CD14-positive monocyte (primary cell): ENCODE measurements around the gene LGALS4. TPM values are rescaled to one million over a fixed set of nuclear protein-coding genes. Genes with fewer than 3 reads are reported as not detected.

Experiments
- DNase-seq, 3 donors: peaks; one replicate each; pipeline ENCODE4 v3.0.0-alpha.2; 2011 to 2022
- H2AFZ ChIP-seq: 2 replicates; pipeline ENCODE4 v1.6.0; 2012; ENCODE audit warnings: mild to moderate bottlenecking, low read depth, low read length, inconsistent platforms; ENCODE audit not compliant: insufficient read depth, poor library complexity, severe bottlenecking
- H3K27ac ChIP-seq, 2 donors: 1 replicate in 1 of 2; 2 replicates in 1 of 2; pipeline ENCODE4 v1.5.1; 2012 to 2013; ENCODE audit warnings: low read length in 2 of 2, control low read depth in 1 of 2, inconsistent platforms in 1 of 2, low read depth in 1 of 2, mild to moderate bottlenecking in 1 of 2
- H3K27me3 ChIP-seq, 2 donors: one replicate each; pipeline versions ENCODE4 v1.6.0 to v1.6.1; 2011 to 2013; ENCODE audit warnings: low read length in 2 of 2; ENCODE audit not compliant: control insufficient read depth in 2 of 2, insufficient read depth in 2 of 2
- H3K36me3 ChIP-seq, 2 donors: replicated peaks in 1 of 2; 1 replicate in 1 of 2; 2 replicates in 1 of 2; pipeline versions ENCODE4 v1.5.1 to v1.6.1; 2012 to 2013; ENCODE audit warnings: low read length in 2 of 2, control low read depth in 1 of 2, inconsistent platforms in 1 of 2, mild to moderate bottlenecking in 1 of 2; ENCODE audit not compliant: insufficient read depth in 2 of 2, control insufficient read depth in 1 of 2
- H3K4me1 ChIP-seq, 2 donors: 1 replicate in 1 of 2; 2 replicates in 1 of 2; pipeline versions ENCODE4 v1.5.1 to v1.6.1; 2012 to 2013; ENCODE audit warnings: low read length in 2 of 2, control low read depth in 1 of 2, inconsistent platforms in 1 of 2, mild to moderate bottlenecking in 1 of 2, moderate library complexity in 1 of 2; ENCODE audit not compliant: insufficient read depth in 2 of 2, control insufficient read depth in 1 of 2
- H3K4me2 ChIP-seq: replicated peaks from 2 replicates; pipeline ENCODE3; 2012; ENCODE audit warnings: low read length, moderate library complexity, mild to moderate bottlenecking; ENCODE audit not compliant: poor library complexity, severe bottlenecking; ENCODE audit errors: extremely low read depth
- H3K4me3 ChIP-seq, 3 experiments: fragments of 200-600 bp in 1 of 3; sonication (generic) in 1 of 3; replicated peaks in 1 of 3; 1 replicate in 2 of 3; 2 replicates in 1 of 3; pipeline ENCODE4 v1.5.1; 2011 to 2013; ENCODE audit warnings: low read length in 3 of 3, mild to moderate bottlenecking in 3 of 3, control low read depth in 2 of 3, low read depth in 2 of 3, inconsistent platforms in 1 of 3, moderate library complexity in 1 of 3
- H3K79me2 ChIP-seq: 2 replicates; pipeline ENCODE4 v1.6.0; 2012; ENCODE audit warnings: mild to moderate bottlenecking, control low read depth, inconsistent platforms, low read length, moderate library complexity; ENCODE audit not compliant: insufficient read depth
- H3K9ac ChIP-seq: 2 replicates; pipeline ENCODE4 v1.6.0; 2017; ENCODE audit warnings: low read length, mild to moderate bottlenecking; ENCODE audit not compliant: insufficient read depth, poor library complexity, severe bottlenecking
- H3K9me3 ChIP-seq, 2 donors: replicated peaks in 1 of 2; 1 replicate in 1 of 2; 2 replicates in 1 of 2; pipeline versions ENCODE4 v1.5.1 to v1.6.1; 2012 to 2013; ENCODE audit warnings: low read length in 2 of 2, control low read depth in 1 of 2; ENCODE audit not compliant: control insufficient read depth in 1 of 2, insufficient read depth in 1 of 2
- H4K20me1 ChIP-seq: 2 replicates; pipeline ENCODE4 v1.6.0; 2012; ENCODE audit warnings: mild to moderate bottlenecking, low read length, control low read depth, moderate library complexity; ENCODE audit not compliant: insufficient read depth
- H3K27ac Mint-ChIP-seq, 7 donors: one replicate each; pipeline ENCODE4 v1.8.0; 2020; ENCODE audit warnings: mild to moderate bottlenecking in 7 of 7, mixed read lengths in 7 of 7, moderate library complexity in 6 of 7, inconsistent platforms in 2 of 7
- H3K27me3 Mint-ChIP-seq, 3 donors: one replicate each; pipeline ENCODE4 v1.8.0; 2021 to 2022; ENCODE audit warnings: low read depth in 3 of 3, mild to moderate bottlenecking in 3 of 3, mixed read lengths in 3 of 3, moderate library complexity in 3 of 3, inconsistent platforms in 1 of 3
- H3K36me3 Mint-ChIP-seq, 2 donors: one replicate each; pipeline ENCODE4 v1.8.0; 2020; ENCODE audit warnings: mixed read lengths in 2 of 2, inconsistent platforms in 1 of 2, mild to moderate bottlenecking in 1 of 2
- H3K4me1 Mint-ChIP-seq: one replicate; pipeline ENCODE4 v1.8.0; 2020; ENCODE audit warnings: mild to moderate bottlenecking, mixed read lengths
- H3K4me3 Mint-ChIP-seq, 2 donors: one replicate each; pipeline ENCODE4 v1.8.0; 2020; ENCODE audit warnings: mild to moderate bottlenecking in 2 of 2, mixed read lengths in 2 of 2, moderate library complexity in 1 of 2
- H3K9me3 Mint-ChIP-seq, 7 donors: one replicate each; pipeline ENCODE4 v1.8.0; 2020 to 2022; ENCODE audit warnings: mixed read lengths in 7 of 7, mild to moderate bottlenecking in 6 of 7, moderate library complexity in 6 of 7, inconsistent platforms in 2 of 7
- WGBS: methylation state at CpG from one replicate; pipeline ENCODE4 v1.1.5; 2013; ENCODE audit warnings: missing lambda C conversion rate; ENCODE audit not compliant: insufficient coverage; 5-methylcytosine and 5-hydroxymethylcytosine counted together
- intact Hi-C, 2 donors: fragments of 100-400 bp; cut with micrococcal nuclease; formaldehyde crosslinking; loops; one replicate each; pipeline versions ENCODE4 v1.15.0 to v1.15.1; 2023
- polyA plus RNA-seq, 3 donors: library from polyadenylated mRNA; depleted of rRNA in 1 of 3; unstranded in 2 of 3; stranded (reverse) in 1 of 3; fragments of 300-500 nt in 2 of 3; fragments of >200 nt in 1 of 3; fragmentation: Illumina TruSeq in 2 of 3; gene quantifications; 1 replicate in 2 of 3; 2 replicates in 1 of 3; pipeline ENCODE4 v1.2.3, GENCODE V29; 2012 to 2021
- TF ChIP-seq, protein P1 (sequence below): fragments of 200-600 bp; IDR thresholded peaks from one replicate; pipeline ENCODE4 v1.8.0; 2022; ENCODE audit warnings: antibody characterized with exemption, mild to moderate bottlenecking

Gene LGALS4
- polyA plus RNA-seq, 3 donors: 1.7 TPM; not detected in 2

DNA sequence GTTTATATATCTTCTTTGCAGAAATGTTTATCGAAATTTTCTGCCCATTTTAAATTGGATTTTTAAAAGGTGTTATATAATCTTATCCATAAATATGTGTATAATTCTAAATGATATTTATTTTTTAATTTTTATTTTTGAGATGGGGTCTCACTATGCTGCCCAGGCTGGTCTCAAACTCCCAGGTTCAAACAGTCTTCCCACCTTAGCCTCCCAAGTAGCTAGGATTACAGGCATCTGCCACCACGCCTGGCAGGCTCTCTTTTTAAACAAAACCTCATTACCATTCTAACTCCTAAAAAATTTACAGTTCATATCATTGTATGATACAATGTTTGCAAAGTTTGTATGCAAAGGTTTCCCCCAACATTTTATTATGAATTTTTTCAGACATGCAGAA, 16.6 kb downstream of the LGALS4 start:
- Mint-ChIP-seq H3K9me3 (peaks cover 0 to 10% (median 1%) of the 10 kb centered on the region in 7 donors), H3K27ac (no peak overlapping the region), H3K27me3 (peaks cover 0 to 11% (median 3%) of the 10 kb centered on the region in 3 donors), H3K4me1 (peaks cover 7% of the 10 kb centered on the region), H3K36me3 (no peaks in the 10 kb centered on the region), H3K4me3 (no peak overlapping the region)
- Histone ChIP-seq H3K4me1 (peaks cover 9% of the 10 kb centered on the region in 2 donors), H3K4me2 (no peak overlapping the region), H3K79me2 (no peaks in the 10 kb centered on the region), H3K9me3 (no peaks in the 10 kb centered on the region), H2AFZ (no peak overlapping the region), H3K27me3 (no peaks in the 10 kb centered on the region), H4K20me1 (no peaks in the 10 kb centered on the region), H3K4me3 (no peak overlapping the region), H3K9ac (no peak overlapping the region), H3K36me3 (no peaks in the 10 kb centered on the region), H3K27ac (no peak overlapping the region)
- intact Hi-C loops: no loop called here
- no peak for DNase-seq
- whole genome bisulfite sequencing: no CpG with 5 or more reads among the region's 2 CpGs
- TF ChIP-seq, protein P1, sequence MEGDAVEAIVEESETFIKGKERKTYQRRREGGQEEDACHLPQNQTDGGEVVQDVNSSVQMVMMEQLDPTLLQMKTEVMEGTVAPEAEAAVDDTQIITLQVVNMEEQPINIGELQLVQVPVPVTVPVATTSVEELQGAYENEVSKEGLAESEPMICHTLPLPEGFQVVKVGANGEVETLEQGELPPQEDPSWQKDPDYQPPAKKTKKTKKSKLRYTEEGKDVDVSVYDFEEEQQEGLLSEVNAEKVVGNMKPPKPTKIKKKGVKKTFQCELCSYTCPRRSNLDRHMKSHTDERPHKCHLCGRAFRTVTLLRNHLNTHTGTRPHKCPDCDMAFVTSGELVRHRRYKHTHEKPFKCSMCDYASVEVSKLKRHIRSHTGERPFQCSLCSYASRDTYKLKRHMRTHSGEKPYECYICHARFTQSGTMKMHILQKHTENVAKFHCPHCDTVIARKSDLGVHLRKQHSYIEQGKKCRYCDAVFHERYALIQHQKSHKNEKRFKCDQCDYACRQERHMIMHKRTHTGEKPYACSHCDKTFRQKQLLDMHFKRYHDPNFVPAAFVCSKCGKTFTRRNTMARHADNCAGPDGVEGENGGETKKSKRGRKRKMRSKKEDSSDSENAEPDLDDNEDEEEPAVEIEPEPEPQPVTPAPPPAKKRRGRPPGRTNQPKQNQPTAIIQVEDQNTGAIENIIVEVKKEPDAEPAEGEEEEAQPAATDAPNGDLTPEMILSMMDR: no peak

DNA sequence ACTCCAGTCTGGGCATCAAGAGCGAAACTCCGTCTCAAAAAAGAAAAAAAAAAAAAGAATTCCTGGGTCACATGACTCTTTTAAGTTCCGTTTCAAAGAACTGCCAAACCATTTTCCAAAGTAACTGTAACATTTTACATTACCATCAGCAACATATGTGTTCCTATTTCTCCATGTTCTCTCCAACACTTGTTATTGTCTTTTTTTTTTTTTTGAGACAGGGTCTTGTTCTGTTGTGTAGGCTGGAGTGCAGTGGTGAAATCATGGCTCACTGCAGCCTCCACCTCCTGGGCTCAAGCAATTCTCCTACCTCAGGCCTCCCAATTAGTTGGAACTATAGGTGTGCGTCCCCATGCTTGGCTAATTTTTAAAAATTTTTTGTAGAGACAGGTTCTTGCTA, 17.2 kb downstream of the LGALS4 start:
- intact Hi-C loops: no loop called here
- TF ChIP-seq, protein P1: no peak
- no peaks in the 10 kb centered on the region for H3K9me3 ChIP-seq
- Mint-ChIP-seq H3K36me3 (no peaks in the 10 kb centered on the region), H3K27ac (no peak overlapping the region), H3K4me3 (no peak overlapping the region), H3K27me3 (peaks cover 0 to 11% (median 3%) of the 10 kb centered on the region in 3 donors), H3K9me3 (peaks cover 0 to 10% (median 1%) of the 10 kb centered on the region in 7 donors), H3K4me1 (peaks cover 7% of the 10 kb centered on the region)
- DNase-seq: no peak
- WGBS: 100% methylated on average over 2 of the region's 4 CpGs
- H4K20me1 ChIP-seq: no peaks in the 10 kb centered on the region
- no peaks in the 10 kb centered on the region for H3K36me3 ChIP-seq
- H3K4me3 ChIP-seq: no peak overlapping the region
- H3K79me2 ChIP-seq: no peaks in the 10 kb centered on the region
- H3K9ac ChIP-seq: no peak overlapping the region
- H3K27me3 ChIP-seq: no peaks in the 10 kb centered on the region
- no peak overlapping the region for H3K4me2 ChIP-seq
- no peak overlapping the region for H2AFZ ChIP-seq
- peaks cover 9% of the 10 kb centered on the region in 2 donors for H3K4me1 ChIP-seq
- H3K27ac ChIP-seq: no peak overlapping the region
